Colonic mucosa (tissue), 4 donors: Measurements from ENCODE around the gene SCN5A. TPM values are rescaled to one million over a fixed set of nuclear protein-coding genes. Genes with fewer than 3 reads are reported as not detected.

ENCODE experiments used
- DNase-seq: peaks from one replicate; pipeline ENCODE4 v3.0.0-alpha.2; 2020
- H3K27ac ChIP-seq: fragments of 200-600 bp; one replicate; pipeline ENCODE4 v1.8.0; 2021
- H3K27me3 ChIP-seq: fragments of 200-600 bp; one replicate; pipeline ENCODE4 v1.8.0; 2021
- H3K36me3 ChIP-seq: fragments of 200-600 bp; one replicate; pipeline ENCODE4 v1.8.0; 2021
- H3K4me1 ChIP-seq: fragments of 200-600 bp; one replicate; pipeline ENCODE4 v1.8.0; 2021; ENCODE audit warnings: mild to moderate bottlenecking
- H3K4me3 ChIP-seq: fragments of 200-600 bp; one replicate; pipeline ENCODE4 v1.8.0; 2021
- H3K9ac ChIP-seq, 2 donors: one replicate each; pipeline ENCODE4 v1.7.0; 2013; ENCODE audit warnings: control low read depth in 2 of 2, low read depth in 2 of 2, low read length in 2 of 2
- H3K9me3 ChIP-seq: fragments of 200-600 bp; one replicate; pipeline ENCODE4 v1.8.0; 2021
- CTCF ChIP-seq: fragments of 200-600 bp; IDR thresholded peaks from one replicate; pipeline ENCODE4 v1.8.0; 2022; ENCODE audit warnings: antibody characterized with exemption, mild to moderate bottlenecking
- intact Hi-C: fragments of 100-400 bp; cut with DNase I; formaldehyde crosslinking; loops from one replicate; pipeline ENCODE4 v1.14.1; 2022
- total RNA-seq, 2 donors: library from RNA; stranded (reverse); fragmentation: NEBNext Ultra II Directional in 1 of 2; extraction: Animal tissue kit (Norgen Biotek cat#: 25700) in 1 of 2; gene quantifications; one replicate each; pipeline ENCODE4 v1.2.1, GENCODE V29; 2021
- donor health status: healthy.
- donor health status: DM: no; HTN: no; CAD: no.
- donor health status: DM: no; HTN: no; CAD: no.

Gene SCN5A
- total RNA-seq, 2 donors from 2014 or later: 0.32 to 0.45 TPM

- Histone ChIP-seq H3K9ac (no peak overlapping the region), H3K36me3 (no peaks in the 10 kb centered on the region), H3K4me3 (no peak overlapping the region), H3K27me3 (no peaks in the 10 kb centered on the region), H3K27ac (no peak overlapping the region), H3K4me1 (no peaks in the 10 kb centered on the region), H3K9me3 (no peaks in the 10 kb centered on the region)
- DNase-seq: no peak
- TF ChIP-seq CTCF: no peak
- intact Hi-C loops: no loop called here
Observed at GRCh38 chr3:38609386-38610111, 39.9 kb downstream of the SCN5A start.

GRCh38 chr3:38608961-38609360 is 40.5 kb downstream of the SCN5A start:
- no peak overlapping the region for H3K4me3 ChIP-seq
- no peak overlapping the region for H3K9ac ChIP-seq
- TF ChIP-seq CTCF: no peak
- no peaks in the 10 kb centered on the region for H3K9me3 ChIP-seq
- H3K27ac ChIP-seq: no peak overlapping the region
- no peak for DNase-seq
- H3K4me1 ChIP-seq: no peaks in the 10 kb centered on the region
- no peaks in the 10 kb centered on the region for H3K27me3 ChIP-seq
- intact Hi-C loops: no loop called here
- H3K36me3 ChIP-seq: no peaks in the 10 kb centered on the region

GRCh38 chr3:38608086-38608775 is 41.3 kb downstream of the SCN5A start:
- TF ChIP-seq CTCF: no peak
- no peak for DNase-seq
- Histone ChIP-seq H3K9ac (no peak overlapping the region), H3K4me1 (no peaks in the 10 kb centered on the region), H3K27ac (no peak overlapping the region), H3K9me3 (no peaks in the 10 kb centered on the region), H3K27me3 (no peaks in the 10 kb centered on the region), H3K4me3 (no peak overlapping the region), H3K36me3 (no peaks in the 10 kb centered on the region)
- intact Hi-C loops: no loop called here

- H3K36me3 ChIP-seq: no peaks in the 10 kb centered on the region
- H3K4me3 ChIP-seq: no peak overlapping the region
- TF ChIP-seq CTCF: no peak
- no peaks in the 10 kb centered on the region for H3K4me1 ChIP-seq
- no peak for DNase-seq
- no peaks in the 10 kb centered on the region for H3K9me3 ChIP-seq
- intact Hi-C loops: no loop called here
- H3K27ac ChIP-seq: no peak overlapping the region
- H3K9ac ChIP-seq: no peak overlapping the region
- H3K27me3 ChIP-seq: no peaks in the 10 kb centered on the region
Observed at GRCh38 chr3:38606561-38606960, 42.9 kb downstream of the SCN5A start.

- intact Hi-C loops: no loop called here
- no peak for DNase-seq
Observed at GRCh38 chr3:38605981-38606380, 43.5 kb downstream of the SCN5A start.

More at GRCh38 chr3:38605981-38606380, 43.5 kb downstream of the SCN5A start:
- no peak overlapping the region for H3K27ac ChIP-seq
- H3K36me3 ChIP-seq: no peaks in the 10 kb centered on the region
- TF ChIP-seq CTCF: no peak
- H3K9ac ChIP-seq: no peak overlapping the region
- H3K27me3 ChIP-seq: no peaks in the 10 kb centered on the region
- no peaks in the 10 kb centered on the region for H3K9me3 ChIP-seq
- H3K4me1 ChIP-seq: no peaks in the 10 kb centered on the region
- no peak overlapping the region for H3K4me3 ChIP-seq
